ENCODE results near the gene RND1.

- no peak for TF ChIP-seq POLR2AphosphoS5 (IDR thresholded peaks at IDR 0.05)
- TF ChIP-seq CTCF (IDR thresholded peaks at IDR 0.05), result no peak
- TF ChIP-seq EP300 (IDR thresholded peaks at IDR 0.05), result no peak
- TF ChIP-seq POLR2A (IDR thresholded peaks at IDR 0.05), result no peak
These were observed 7.6 kb downstream of the RND1 start for GRCh38 chr12:48858043-48858442.
